Kidney capillary endothelial cell (primary cell): ENCODE measurements around the gene TJP1.
"Not testable (repeated sequence)": the region's sequence is repeated elsewhere in the genome, so short reads cannot be mapped to it uniquely, and the experiment has no call there.

Experiments
- DNase-seq: peaks from one replicate; pipeline ENCODE4 v3.0.0-alpha.2; 2018; ENCODE audit warnings: low spot score

The TJP1 gene

DNA sequence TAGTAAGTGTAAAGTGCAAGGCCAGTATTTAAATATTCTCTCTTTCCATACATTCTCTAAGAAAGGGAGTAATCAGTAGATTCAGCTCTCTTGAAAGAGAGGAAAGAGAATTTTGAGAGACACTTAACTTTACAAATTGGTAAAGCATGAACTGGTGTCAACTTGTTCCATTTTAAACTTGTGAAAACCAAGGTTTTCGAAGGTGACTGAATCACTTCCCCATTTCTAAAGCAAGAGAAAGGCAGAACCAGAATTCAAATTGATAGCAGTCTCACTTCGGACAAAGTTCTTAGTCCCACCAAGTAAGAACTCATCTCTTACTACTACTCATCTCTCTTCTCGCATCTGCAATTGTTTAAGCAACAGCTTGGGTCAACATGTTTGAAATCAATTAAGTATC is 22.4 kb downstream of the TJP1 start:
- no peak for DNase-seq

DNA sequence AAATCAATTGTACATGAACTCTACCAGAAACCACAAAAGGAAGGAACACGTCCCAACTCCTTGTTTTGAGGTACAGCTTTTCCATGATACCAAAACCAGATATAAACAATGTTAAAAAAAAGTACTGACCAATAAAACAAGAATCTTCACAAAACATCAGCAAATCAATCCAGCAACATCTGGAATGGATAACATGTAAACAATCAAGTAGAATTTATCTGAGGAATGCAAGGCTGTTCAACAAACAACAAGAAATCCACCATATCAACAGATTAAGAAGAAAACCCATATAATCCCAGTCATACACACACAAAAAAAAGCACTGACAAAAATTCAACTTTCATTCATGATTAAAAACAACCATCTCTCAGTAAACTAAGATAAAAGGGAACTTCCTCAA is 26.7 kb downstream of the TJP1 start:
- DNase-seq = no peak

DNA sequence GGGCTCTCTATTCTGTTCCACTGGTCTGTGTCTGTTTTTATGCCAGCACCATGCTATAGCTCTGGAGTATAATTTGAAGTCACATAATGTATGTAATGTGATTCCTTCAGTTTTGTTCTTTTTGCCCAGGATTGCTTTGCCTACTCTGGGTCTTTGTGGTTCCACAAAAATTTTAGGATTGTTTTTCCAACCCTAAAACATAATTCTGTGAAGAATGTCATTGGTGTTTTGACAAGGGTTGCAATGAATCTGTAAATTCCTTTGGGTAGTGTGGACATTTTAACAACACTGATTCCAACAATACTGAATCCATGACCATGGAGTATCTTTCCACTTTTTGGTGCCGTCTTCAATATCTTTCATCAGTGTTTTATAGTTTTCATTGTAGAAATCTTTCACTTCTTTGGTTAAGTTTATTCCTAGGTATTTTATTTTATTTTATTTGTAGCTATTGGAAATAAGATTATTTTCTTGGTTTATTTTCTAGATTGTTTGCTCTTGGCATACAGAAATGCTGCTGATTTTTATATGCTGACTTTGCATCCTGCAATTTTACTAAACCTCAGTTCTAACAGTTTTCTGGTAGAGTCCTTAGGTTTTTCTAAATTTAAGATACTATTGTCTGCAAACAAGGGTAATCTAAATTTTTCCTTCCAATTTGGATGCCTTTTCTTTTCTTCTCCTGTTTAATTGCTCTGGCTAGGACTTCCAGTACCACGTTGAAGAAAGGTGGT is 29.7 kb downstream of the TJP1 start:
- DNase-seq = no peak

DNA sequence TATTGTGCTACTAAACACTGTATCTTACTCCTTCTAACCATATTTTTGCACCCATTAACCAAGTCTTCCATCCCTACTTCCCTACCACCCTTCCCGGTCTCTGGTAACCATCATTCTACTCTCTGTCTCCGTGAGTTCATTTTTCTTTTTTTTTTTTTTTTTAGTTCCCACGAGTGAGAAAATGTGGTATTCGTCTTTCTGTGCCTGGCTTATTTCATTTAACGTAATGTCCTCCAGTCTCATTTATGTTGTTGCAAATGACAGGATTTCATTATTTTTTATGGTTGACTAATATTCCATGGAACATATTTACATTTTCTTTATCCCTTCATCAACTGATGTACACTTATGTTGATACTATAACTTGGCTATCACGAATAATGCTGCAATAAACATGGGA is 31.7 kb downstream of the TJP1 start:
- DNase-seq = no peak

DNA sequence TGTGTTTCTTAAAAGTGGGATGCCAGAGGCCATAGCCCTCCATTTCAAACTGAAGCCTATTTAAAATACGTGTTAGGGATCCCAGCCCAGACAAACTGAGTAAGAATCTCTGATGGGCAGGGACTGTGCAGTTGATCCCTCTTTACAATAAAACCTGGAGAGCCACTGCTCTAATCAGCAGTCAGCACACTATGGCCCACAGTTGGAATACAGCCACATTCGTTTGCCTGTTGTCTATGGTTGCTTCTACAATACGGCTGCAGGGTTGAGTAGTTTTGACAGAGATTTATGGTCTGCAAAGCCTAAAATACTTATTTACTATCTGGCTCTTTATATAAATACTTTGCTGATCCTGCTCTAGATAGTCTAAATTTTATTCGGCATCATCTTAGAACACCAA is 32.4 kb downstream of the TJP1 start:
- DNase-seq = no peak

DNA sequence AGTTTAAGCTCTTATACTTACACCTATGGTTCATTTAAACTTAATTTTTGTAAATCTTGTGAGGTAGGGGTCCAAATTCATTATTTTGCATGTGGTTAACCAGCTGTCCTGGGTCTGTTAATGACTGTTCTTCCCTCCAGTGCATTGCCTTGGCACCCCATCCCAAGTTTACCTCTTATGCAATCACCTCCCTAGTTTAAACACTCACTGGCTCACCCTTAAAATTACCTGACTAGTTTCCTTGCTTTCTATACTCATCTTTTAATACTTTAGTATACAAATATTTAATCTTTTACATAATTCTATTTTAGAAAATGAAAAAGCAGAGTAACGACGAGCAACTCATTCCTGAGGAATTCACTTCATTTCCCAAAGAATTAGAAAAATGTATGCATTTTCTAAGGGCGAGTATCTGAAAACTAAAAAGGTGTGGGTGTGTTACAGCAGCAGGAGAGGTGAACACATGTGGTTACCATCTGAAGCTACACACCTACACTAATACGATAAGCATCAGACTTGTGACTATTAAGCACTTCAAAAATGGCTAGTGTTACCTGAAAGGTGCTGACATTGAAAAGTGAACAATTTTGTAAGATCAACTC is 33.7 kb downstream of the TJP1 start:
- no peak for DNase-seq

DNA sequence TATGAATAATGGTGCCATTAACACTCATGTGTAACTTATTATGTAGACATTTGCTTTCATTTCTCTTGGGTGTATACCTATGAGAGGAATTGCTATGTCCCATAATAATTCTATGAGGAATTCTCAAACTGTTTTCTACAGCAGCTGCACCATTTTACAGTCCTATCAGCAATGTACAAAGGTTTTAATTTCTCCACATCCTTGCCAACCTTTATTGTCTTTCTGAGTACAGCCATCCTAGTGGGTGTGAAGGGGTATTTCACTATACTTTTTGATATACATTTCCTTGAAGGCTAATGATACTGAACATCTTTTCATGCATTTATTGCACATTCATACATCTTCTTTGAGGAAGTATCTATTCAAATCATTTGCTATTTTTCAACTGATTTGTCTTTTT is 34.5 kb downstream of the TJP1 start:
- no peak for DNase-seq

DNA sequence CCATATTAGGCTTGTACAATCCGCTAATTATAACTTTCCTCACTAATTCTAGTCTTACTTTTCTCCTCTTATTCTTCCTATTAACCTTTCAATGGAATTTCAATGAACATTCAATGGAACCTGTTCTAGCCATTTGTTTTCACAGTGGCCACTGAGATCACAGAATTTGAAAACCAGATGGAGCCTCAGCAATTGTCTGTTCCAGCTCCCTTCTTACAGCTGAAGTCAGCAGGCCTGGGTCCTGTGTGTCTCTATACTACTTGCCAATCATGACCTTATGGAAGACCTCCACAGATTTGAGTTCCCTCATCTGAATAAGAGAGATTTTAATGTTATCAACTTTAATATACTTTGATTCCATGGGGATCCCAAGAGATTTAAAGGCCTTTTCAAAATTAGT is 36.6 kb downstream of the TJP1 start:
- no peak for DNase-seq

DNA sequence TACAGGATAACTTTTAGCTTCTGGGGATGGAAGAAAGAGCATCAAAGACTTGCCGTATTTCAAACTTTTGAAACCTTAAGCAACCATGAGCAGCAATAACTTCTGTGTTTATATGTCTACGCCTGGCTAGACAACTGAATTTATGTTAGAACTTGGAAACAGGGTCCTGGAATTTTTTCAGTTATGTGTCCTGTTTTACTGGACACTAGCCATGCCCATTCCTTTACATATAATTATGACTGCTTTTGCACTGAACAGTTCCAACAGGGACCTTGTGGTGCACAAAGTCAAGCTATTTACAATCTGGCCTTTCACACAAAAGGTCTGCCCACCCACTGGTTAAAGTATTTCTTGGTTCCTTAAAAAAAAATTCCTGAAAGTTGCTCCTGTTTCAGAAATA is 37.1 kb downstream of the TJP1 start:
- no peak for DNase-seq

DNA sequence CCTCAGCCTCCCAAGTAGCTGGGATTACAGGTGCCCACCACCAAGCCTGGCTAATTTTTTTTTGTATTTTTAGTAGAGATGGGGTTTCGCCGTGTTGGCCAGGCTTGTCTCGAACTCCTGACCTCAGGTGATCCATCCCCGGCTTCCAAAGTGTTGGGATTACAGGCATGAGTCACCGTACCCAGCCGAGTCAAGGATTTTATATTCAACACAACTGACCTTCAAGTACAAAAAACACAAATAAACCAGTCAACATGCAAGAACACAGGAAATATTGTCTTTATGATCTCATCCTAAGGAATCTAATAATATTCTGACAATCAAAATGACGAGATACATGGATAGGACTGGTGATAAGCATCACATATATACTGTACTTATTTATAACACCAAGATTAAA is 37.9 kb downstream of the TJP1 start:
- DNase-seq = peak; percentile 38

DNA sequence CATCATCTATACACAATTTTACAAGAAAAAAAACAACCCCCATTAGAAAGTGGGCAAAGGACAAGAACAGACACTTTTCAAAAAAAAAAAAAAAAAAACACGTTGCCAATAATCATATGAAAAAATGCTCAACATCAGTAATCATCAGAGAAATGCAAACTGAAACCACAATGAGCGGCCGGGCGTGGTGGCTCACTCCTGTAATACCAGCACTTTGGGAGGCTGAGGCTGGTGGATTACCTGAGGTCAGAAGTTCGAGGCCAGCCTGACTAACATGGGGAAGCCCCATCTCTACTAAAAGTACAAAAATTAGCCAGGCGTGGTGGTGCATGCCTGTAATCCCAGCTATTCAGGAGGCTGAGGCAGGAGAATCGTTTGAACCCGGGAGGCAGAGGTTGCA is 39.5 kb downstream of the TJP1 start:
- DNase-seq = not testable (repeated sequence)

DNA sequence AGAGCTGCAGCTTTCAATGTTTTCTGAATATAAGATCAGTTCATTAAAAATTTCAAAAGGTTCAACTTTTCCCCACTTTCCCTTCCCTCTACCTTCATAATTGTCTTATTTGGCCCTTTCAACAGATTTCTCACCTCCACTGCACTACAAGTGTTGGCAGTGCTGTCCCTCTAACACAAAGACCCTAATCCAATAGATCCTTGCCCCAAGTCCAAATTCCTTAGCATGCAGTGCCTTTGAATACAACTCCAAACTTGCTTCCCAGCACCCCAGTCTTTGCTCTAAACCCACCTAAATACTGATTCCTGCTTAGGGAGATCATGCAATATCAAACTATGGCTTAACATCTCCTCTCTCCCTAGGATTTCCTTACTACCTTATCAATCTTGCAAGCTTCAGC is 43.9 kb downstream of the TJP1 start:
- DNase-seq = no peak

DNA sequence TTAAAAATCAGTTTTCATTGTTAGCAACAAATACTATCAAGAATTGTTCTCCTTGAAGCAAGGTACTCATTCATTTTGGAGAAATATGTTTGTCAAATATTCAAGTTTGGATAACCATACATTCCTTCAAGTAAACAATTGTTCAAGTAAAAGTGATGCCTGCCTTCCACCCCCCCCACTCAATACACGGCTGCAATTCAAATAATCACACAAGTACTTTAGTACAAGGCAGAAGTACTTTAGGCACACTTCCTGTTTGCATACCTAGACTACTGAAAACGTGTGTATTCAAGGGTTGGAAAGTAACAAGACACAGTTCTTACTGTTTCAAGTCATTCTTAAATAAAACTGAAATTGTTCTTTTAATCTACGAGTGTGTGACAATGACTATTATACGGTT is 45.4 kb downstream of the TJP1 start:
- DNase-seq = no peak

DNA sequence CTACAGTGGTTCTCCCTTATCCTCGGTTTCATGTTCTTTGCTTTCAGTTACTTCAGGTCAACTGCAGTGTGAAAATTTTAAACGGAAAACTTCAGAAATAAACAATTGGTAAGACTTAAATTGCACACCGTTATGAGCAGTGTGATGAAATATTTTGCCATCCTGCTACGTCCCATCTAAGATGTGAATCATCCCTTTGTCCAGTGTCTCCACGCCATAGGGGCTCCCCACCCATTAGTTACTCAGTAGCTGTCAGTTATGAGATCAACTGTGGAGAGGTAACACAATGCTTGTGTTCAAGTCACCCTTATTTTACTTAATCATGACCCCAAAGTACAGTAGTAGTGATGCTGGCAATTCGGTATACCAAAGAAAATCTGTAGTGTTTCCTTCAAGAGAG is 47.4 kb downstream of the TJP1 start:
- DNase-seq = peak; percentile 20

DNA sequence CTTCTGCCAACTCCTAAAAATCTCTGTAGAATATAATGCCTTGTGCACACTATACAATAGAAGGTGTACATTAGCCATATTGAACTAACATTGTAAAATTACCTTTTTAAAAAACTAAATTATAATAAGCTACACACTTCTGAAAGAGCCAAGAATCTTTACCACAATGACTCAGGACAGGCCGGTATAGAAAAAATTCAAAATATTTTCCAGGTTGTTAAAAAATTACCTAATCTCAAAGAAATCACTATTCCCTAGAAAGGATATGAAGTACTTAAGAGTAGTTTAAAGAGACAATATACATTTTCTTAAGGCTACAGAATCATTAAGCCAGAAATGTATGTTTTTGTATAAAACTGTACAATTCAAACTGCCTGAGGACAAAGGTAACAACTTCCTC is 48.5 kb downstream of the TJP1 start:
- DNase-seq = no peak

DNA sequence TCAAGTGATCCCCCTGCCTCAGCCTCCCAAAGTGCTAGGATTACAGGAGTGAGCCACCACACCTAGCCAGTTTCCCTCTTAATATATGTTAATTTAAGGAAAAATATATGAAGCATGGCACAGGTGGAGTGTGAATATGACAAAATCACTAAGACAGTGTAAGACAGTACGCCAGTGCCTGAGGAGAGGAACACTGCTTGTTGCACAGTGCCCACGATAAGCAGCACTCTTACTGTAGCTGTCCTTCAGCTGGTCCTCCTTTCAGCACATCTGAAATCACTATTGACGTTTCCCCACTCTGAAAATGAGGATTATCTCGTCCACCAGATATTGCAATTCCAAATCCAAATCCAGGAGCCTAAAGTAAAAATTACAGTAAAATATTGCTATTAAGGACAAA is 49.3 kb downstream of the TJP1 start:
- no peak for DNase-seq

DNA sequence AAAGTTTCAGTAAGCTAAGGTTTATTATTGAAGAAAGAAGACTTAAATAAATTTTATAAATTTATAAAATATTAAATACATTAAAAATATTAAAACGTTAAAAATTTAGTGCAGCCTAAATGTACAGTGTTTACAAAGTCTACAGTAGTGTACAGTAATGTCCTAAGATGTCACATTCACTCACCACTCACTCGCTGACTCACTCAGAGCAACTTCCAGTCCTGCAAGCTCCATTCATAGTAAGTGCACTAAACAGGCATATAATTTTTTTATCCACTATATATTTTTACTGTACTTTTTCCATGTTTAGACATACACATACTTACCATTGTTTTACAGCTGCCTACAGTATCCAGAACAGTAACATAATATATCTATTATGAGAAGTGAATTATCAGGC is 51.5 kb downstream of the TJP1 start:
- DNase-seq = peak; percentile 38

DNA sequence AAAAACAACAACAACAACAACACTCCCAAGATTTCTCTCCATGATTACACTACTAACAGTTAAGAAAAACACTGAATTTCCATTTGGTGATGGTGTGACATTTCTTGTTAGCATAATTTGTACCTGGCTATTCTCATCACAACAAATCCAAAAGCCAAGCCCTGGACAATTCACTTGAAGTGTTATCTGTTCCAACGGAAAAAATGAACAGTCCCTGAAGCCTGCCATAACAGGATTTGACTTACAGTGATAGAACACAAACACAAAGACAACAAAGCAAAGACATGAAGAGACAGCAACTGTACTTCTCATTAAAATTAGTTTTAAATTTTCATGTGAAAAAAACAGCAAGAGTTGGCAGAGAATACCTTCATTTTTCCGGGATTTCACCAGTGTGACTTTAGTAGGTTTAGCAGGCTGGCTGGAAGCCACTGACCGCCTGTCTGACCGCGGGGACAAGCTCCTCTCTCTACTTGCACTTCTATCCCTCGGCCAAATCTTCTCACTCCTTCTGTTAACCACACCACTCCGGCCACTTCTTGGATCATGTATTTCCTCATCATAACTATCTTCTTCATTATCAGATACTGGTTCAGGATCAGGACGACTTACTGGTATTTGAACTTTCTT is 56.3 kb downstream of the TJP1 start:
- no peak for DNase-seq

DNA sequence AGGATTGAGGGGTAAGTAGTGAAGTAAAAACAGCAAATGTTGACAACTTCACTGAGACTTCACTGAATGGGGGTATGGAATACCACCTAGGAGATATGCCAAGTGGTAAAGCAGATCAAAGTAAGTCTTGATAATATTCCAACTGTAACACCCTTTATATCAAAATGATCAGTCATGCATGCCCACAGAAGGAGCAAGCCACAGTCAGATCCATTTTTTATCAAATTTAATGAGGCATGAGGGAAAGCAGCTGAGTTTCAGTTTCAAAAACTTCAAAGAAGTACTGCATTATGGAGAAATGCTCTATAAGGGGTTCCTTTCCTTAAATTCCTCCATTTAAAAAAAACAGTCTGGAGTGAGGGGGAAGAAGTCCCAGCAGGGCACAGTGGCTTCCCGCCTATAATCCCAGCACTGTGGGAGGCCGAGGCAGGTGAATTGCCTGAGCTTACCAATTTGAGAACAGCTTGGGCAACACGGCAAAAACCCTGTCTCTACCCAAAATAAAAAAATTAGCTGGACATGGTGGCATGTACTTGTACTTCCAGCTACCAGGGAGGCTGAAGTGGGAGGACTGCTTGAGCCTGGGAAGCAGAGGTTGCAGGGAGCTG is 56.9 kb downstream of the TJP1 start:
- DNase-seq = no peak

DNA sequence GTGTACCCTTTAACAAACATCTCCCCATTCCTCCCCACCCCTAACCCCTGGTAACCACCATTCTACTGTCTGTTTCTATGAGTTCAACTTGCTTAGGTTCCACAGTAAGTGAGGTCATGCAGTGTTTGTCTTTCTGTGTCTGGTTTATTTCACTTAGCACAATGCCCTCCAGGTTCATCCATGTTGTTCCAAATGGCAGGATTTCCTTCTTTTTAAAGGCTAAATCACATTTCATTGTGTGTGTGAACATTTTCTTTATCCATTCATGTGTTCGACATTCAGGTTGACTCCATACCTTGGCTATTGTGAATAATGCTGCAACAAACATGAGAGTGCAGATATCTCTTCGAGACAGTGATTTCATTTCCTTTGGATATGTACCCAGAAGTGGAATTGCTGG is 62.7 kb downstream of the TJP1 start:
- DNase-seq = no peak

DNA sequence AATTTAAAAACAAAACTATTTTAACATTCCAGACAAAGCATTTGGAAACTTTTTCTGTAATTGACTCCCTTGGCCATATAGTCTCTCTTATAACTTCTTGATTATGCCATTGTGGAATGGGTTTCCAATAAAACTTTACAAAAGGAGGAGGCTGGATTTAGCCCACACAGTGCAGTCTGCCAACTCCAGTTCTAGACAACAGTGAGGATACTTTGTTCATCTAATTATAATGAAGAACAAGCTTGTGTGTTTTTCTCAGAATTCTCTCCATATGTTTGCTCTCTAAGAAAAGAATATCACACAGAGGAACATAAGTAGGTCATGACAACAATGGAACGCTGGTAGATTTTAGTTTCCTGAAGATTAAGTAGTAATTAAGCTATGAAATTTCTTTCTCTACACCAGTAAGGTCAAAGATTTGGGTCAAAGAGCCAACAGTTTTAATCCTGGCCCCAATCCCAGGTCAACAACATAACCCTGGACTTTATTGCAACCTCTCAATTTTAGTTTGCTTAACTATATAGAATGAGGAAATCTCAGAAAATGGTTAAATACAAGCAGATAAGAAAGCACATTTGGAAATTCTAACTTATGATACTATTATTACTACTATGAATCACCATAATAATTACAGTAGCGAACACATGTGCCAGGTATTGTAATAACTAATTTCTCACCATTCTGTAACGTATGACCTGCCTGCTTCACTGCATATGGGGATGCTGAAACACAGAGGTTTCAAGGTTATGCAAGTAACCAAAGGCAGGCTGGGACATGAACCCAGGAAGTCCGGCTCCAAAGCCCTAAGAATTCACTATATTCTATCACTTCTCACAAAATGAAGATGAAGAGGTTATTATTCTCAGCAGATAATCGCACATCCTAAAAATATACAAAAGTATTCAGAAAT is 65.7 kb downstream of the TJP1 start:
- DNase-seq = no peak

DNA sequence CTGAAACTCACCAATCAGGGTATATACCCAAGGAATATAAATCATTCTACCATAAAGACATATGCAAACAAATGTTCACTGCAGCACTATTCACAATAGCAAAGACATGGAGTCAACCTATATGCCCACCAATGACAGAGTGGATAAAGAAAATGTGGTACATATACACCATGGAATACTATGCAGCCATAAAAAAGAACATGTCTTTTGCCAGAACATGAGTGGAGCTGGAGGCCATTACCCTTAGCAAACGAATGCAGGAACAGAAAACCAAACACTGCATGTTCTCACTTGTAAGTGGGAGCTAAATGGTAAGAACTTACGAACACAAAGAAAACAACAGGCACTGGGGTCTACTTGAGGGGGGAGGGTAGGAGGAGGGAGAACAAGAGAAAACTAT is 68.3 kb downstream of the TJP1 start:
- DNase-seq = not testable (repeated sequence)
